ENCODE measurements around the gene NLK.
"Not testable (repeated sequence)": the region's sequence is repeated elsewhere in the genome, so short reads cannot be mapped to it uniquely, and the experiment has no call there.

- not testable (repeated sequence) for TF ChIP-seq POLR2A, CTCF (IDR thresholded peaks at IDR 0.05)
These were observed 56.1 kb downstream of the NLK start for GRCh38 chr17:28098591-28098990.
